K562 (cell line): ENCODE results near the gene PSMA7.
A peak's percentile ranks its signal among the peaks of the same experiment; 100 is the strongest.

Experiments used
- ARNT ChIP-seq, 2 experiments: fragments of 450-650 bp; IDR thresholded peaks; 2 replicates each; pipeline ENCODE4 v1.6.1; 2016; ENCODE audit warnings: mild to moderate bottlenecking in 1 of 2
- CHD1 ChIP-seq: fragments of 200-600 bp; sonication (generic); IDR thresholded peaks from one replicate; pipeline ENCODE4 v1.6.1; 2012; ENCODE audit warnings: mild to moderate bottlenecking, moderate library complexity, low read length, inconsistent platforms
- CXXC5 ChIP-seq: fragments of 250-450 bp; sonication (Bioruptor Pico); IDR thresholded peaks from 2 replicates; pipeline ENCODE4 v1.8.0; 2022; ENCODE audit warnings: inconsistent platforms, mild to moderate bottlenecking, moderate library complexity
- EP300 ChIP-seq: IDR thresholded peaks from 2 replicates; pipeline ENCODE4 v1.6.1; 2012; ENCODE audit warnings: low read length, improper control_type of control experiment
- GABPA ChIP-seq: fragments of 200-800 bp; sonication (Bioruptor generic); conservative IDR thresholded peaks from 2 replicates; pipeline ENCODE4 v1.6.1; 2016; ENCODE audit warnings: low read depth, missing genetic modification characterization, missing compliant biosample characterization
- MAFG ChIP-seq: fragments of 450-650 bp; conservative IDR thresholded peaks from 2 replicates; pipeline ENCODE4 v1.6.1; 2016; ENCODE audit warnings: missing genetic modification characterization, missing compliant biosample characterization
- NFE2L1 ChIP-seq: fragments of 450-650 bp; IDR thresholded peaks from 2 replicates; pipeline ENCODE4 v1.6.1; 2016; ENCODE audit warnings: missing genetic modification characterization, low read depth, mild to moderate bottlenecking, missing compliant biosample characterization, moderate library complexity, borderline replicate concordance
- POLR2A ChIP-seq: fragments of 450-650 bp; conservative IDR thresholded peaks from 2 replicates; pipeline ENCODE4 v1.6.1; 2016
- SRSF3 ChIP-seq: fragments of 200-400 bp; formaldehyde crosslinking; IDR thresholded peaks from 2 replicates; pipeline ENCODE4 v1.6.1; 2016; ENCODE audit warnings: mild to moderate bottlenecking, low read length, moderate library complexity; ENCODE audit not compliant: insufficient read depth
- ZNF175 ChIP-seq: fragments of 200-800 bp; sonication (Bioruptor generic); IDR thresholded peaks from 2 replicates; pipeline ENCODE4 v1.6.1; 2016; ENCODE audit warnings: low read depth, mild to moderate bottlenecking, missing genetic modification characterization, missing compliant biosample characterization
- ZNF561 ChIP-seq: fragments of 450-650 bp; formaldehyde crosslinking; conservative IDR thresholded peaks from 2 replicates; pipeline ENCODE4 v1.4.0; 2020; ENCODE audit warnings: mild to moderate bottlenecking, moderate library complexity
- TF ChIP-seq, protein P1 (sequence below): sonication (generic); formaldehyde crosslinking; IDR thresholded peaks from 2 replicates; pipeline ENCODE4 v1.8.0; 2022; ENCODE audit warnings: missing genetic modification reagents, mild to moderate bottlenecking, moderate library complexity, borderline replicate concordance
- TF ChIP-seq, protein P2 (sequence below), 3 experiments: IDR thresholded peaks in 2 of 3; conservative IDR thresholded peaks in 1 of 3; 2 replicates each; pipeline ENCODE4 v1.5.1; 2011 to 2012; ENCODE audit warnings: low read length in 3 of 3, mild to moderate bottlenecking in 3 of 3, control low read depth in 2 of 3, improper control_type of control experiment in 1 of 3, inconsistent platforms in 1 of 3, low read depth in 1 of 3, mixed read lengths in 1 of 3, moderate library complexity in 1 of 3; ENCODE audit not compliant: insufficient read depth in 2 of 3
- TF ChIP-seq, protein P3 (sequence below), 2 experiments: fragments of 450-650 bp; formaldehyde crosslinking in 1 of 2; IDR thresholded peaks; 2 replicates each; pipeline versions ENCODE4 v1.4.0 to v1.6.1; 2014 to 2020; ENCODE audit warnings: mild to moderate bottlenecking in 2 of 2, borderline replicate concordance in 1 of 2, low read depth in 1 of 2

DNA sequence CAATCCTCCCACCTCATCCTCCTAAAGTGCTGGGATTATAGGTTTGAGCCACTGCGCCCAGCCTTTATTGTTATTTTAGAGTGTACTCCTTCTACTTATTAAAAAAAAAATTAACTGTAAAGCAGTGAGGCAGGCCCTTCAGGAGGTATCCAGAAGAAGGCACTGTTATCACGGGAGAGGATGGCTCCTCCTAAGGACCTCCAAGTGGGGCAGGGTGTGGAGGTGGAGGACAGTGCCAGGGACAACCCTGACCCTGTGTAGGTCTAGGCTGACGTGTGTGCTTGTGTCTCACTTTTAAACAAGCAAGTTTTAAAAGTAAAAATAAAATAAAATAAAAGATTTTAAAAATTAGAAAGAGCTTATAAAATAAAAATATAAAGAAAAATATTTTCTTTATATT is 53.8 kb downstream of the PSMA7 start:
- TF ChIP-seq, protein P1, sequence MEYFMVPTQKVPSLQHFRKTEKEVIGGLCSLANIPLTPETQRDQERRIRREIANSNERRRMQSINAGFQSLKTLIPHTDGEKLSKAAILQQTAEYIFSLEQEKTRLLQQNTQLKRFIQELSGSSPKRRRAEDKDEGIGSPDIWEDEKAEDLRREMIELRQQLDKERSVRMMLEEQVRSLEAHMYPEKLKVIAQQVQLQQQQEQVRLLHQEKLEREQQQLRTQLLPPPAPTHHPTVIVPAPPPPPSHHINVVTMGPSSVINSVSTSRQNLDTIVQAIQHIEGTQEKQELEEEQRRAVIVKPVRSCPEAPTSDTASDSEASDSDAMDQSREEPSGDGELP (CRISPR knock-in tag): no peak
- TF ChIP-seq, protein P2, sequence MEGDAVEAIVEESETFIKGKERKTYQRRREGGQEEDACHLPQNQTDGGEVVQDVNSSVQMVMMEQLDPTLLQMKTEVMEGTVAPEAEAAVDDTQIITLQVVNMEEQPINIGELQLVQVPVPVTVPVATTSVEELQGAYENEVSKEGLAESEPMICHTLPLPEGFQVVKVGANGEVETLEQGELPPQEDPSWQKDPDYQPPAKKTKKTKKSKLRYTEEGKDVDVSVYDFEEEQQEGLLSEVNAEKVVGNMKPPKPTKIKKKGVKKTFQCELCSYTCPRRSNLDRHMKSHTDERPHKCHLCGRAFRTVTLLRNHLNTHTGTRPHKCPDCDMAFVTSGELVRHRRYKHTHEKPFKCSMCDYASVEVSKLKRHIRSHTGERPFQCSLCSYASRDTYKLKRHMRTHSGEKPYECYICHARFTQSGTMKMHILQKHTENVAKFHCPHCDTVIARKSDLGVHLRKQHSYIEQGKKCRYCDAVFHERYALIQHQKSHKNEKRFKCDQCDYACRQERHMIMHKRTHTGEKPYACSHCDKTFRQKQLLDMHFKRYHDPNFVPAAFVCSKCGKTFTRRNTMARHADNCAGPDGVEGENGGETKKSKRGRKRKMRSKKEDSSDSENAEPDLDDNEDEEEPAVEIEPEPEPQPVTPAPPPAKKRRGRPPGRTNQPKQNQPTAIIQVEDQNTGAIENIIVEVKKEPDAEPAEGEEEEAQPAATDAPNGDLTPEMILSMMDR (IDR thresholded peaks at IDR 0.05 in 2 of 3, conservative IDR thresholded peaks at IDR 0.05 in 1 of 3; ENCODE audit: insufficient read depth in 2 of 3, low read depth in 1 of 3, low read length in 3 of 3): peak in 2 of 3 experiments; percentile 2 to 17; a peak in 3 of 6 replicates
- TF ChIP-seq CXXC5 (CRISPR knock-in tag) (no peak), ZNF561 (CRISPR knock-in tag) (no peak), NFE2L1 (tag) (no peak), CHD1 (no peak), SRSF3 (no peak), MAFG (tag) (no peak), ZNF175 (CRISPR knock-in tag) (no peak), EP300 (no peak), POLR2A (no peak), GABPA (no peak), ARNT (IDR thresholded peaks at IDR 0.05) (no peak)
- TF ChIP-seq, protein P3, sequence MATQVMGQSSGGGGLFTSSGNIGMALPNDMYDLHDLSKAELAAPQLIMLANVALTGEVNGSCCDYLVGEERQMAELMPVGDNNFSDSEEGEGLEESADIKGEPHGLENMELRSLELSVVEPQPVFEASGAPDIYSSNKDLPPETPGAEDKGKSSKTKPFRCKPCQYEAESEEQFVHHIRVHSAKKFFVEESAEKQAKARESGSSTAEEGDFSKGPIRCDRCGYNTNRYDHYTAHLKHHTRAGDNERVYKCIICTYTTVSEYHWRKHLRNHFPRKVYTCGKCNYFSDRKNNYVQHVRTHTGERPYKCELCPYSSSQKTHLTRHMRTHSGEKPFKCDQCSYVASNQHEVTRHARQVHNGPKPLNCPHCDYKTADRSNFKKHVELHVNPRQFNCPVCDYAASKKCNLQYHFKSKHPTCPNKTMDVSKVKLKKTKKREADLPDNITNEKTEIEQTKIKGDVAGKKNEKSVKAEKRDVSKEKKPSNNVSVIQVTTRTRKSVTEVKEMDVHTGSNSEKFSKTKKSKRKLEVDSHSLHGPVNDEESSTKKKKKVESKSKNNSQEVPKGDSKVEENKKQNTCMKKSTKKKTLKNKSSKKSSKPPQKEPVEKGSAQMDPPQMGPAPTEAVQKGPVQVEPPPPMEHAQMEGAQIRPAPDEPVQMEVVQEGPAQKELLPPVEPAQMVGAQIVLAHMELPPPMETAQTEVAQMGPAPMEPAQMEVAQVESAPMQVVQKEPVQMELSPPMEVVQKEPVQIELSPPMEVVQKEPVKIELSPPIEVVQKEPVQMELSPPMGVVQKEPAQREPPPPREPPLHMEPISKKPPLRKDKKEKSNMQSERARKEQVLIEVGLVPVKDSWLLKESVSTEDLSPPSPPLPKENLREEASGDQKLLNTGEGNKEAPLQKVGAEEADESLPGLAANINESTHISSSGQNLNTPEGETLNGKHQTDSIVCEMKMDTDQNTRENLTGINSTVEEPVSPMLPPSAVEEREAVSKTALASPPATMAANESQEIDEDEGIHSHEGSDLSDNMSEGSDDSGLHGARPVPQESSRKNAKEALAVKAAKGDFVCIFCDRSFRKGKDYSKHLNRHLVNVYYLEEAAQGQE (IDR thresholded peaks at IDR 0.05; ENCODE audit: borderline replicate concordance): no peak
- TF ChIP-seq, protein P3 (CRISPR knock-in tag; IDR thresholded peaks at IDR 0.05; ENCODE audit: low read depth): no peak
